ENCODE results near the gene SMIM1.

DNA sequence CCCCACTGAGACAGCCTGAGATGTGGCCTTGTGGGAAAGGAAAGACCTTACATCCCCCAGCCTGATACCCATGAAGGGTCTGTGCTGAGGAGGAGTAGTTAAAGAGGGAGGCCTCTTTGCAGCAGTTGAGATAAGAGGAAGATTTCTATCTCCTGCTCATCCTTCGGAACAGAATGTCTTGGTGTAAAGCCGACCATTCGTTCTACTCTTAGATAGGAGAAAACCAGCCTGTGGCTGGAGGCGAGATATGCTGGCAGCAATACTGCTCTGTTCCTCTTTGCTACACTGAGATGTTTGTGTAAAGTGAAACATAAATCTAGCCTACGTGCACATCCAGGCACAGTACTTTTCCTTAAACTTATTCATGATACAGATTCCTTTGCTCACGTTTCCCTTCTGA lies 21.8 kb upstream of the SMIM1 start:
- TF ChIP-seq CTCF (conservative IDR thresholded peaks at IDR 0.05 in 1 of 2, IDR thresholded peaks at IDR 0.05 in 1 of 2; ENCODE audit: low read depth in 1 of 2, low read length in 2 of 2), result no peak
- no peak for TF ChIP-seq EZH2 (IDR thresholded peaks at IDR 0.05; ENCODE audit: low read length, missing control alignments)

All from fibroblast of lung (primary cell).